Cerebellar cortex (tissue), 1 donor: ENCODE results near the gene RNASE4.
"Not testable (repeated sequence)": the region's sequence is repeated elsewhere in the genome, so short reads cannot be mapped to it uniquely, and the experiment has no call there.

ENCODE experiments used
- DNase-seq: peaks from one replicate; pipeline ENCODE4 v3.0.0-alpha.2; 2015; ENCODE audit warnings: low spot score

Gene RNASE4

GRCh38 chr14:20698934-20699333 lies 14.6 kb downstream of the RNASE4 start:
- DNase-seq, result no peak

GRCh38 chr14:20699931-20700330 lies 15.6 kb downstream of the RNASE4 start:
- no peak for DNase-seq

- DNase-seq, result not testable (repeated sequence)
Observed at GRCh38 chr14:20700965-20701364, 16.6 kb downstream of the RNASE4 start.

GRCh38 chr14:20706657-20707355 lies 22.4 kb downstream of the RNASE4 start:
- DNase-seq, result no peak

DNA sequence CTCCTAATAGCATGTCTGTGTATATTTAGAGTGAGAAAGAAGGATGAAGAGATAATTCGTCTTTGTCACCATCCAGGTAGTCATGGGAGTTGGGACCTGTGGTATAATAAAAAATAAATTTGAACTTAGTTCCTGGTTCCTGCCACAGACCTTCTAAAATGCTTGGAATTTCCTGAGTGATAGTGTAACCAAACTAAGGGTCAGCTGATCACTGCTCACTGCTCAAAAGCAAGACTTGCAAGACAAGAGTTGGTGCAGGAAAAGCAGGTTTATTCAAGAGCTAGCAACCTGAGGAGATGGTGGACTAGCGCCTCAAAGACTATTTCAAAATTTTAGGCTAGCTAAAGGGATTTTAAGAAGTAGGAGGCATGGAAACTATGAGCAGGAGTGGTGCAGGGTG lies 23.3 kb downstream of the RNASE4 start:
- DNase-seq, result no peak

DNA sequence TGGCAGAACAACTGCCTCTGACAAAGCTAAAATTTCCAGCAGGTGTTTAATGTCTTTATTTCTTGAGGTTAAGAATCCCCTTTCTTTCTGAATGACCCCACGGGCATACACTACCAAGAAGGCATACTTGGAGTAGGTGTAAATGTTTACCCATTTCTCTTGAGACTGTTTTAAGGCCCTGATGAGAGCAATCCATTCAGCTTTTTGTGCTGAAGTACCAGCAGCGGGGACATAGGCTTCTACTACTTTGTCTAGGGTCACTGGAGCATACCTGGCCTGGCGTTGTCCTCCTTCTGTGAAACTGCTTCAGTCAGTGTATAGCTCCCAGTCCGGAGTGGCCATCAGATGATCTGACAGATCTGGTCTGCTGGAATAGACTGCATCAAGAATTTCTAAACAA lies 26.9 kb downstream of the RNASE4 start:
- DNase-seq, result no peak

- no peak for DNase-seq
Observed at GRCh38 chr14:20711685-20712084, 27.3 kb downstream of the RNASE4 start.

DNA sequence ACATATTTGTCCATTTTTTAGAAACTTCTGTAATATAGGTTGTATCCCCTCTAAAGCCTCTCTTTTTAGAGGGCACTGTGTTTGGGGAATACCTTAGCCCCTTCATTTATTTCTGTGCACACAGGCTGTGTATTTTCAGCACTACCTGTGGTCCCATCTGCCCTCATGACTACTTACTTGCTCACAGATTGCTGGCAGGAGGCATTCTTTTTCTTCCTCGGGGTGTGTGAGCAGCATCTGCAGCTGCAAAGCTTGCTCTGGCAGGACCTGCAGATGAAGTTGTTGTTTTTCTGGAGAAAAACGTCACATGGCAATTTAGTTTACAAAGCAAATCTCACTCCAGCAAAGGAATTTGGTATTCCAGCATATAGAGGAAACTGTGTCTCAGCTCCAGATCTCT lies 28.5 kb downstream of the RNASE4 start:
- DNase-seq, result no peak

- no peak for DNase-seq
Observed at GRCh38 chr14:20714593-20715250, 30.4 kb downstream of the RNASE4 start.

- no peak for DNase-seq
Observed at GRCh38 chr14:20719777-20720176, 35.4 kb downstream of the RNASE4 start.

- no peak for DNase-seq
Observed at GRCh38 chr14:20720741-20721140, 36.4 kb downstream of the RNASE4 start.

- no peak for DNase-seq
Observed at GRCh38 chr14:20722016-20722415, 37.7 kb downstream of the RNASE4 start.

DNA sequence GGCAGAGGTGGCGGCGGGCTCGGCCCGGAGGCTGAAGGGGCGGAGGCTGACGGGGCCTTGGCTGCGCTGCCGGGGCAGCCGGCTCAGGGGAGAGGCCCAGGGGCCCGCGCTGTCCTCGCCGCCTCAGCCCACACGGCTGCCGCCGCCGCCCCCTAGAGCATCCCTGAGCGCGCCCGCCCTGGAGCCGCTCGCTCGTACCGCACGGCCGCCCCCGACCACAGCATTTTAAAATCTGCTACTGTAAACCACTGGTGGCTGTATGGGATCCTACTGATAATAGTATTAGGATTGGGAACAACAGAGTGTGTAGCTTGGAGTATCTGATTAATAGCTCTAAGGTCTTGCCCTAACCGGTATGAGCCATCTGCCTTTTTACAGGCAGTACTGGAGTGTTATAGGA lies 39.1 kb downstream of the RNASE4 start:
- no peak for DNase-seq

DNA sequence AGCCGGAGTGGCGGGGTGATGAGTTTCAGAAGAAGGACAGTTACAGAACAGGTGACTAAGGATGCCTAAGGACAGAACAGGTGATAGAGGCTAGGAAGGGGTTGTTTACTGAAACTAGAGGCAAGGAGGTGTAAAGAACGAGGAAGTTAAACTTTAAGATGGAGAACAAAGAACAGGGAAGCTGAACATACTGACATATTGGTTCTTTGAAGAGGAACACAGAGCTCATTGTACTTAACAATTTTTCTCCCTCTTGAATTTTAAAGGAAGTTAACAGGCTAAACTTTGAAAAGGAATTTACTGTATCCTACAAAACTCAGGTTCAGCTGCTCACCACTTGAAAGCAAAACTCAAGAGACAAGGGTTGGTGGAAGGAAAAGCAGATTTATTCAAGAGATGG lies 41.8 kb downstream of the RNASE4 start:
- not testable (repeated sequence) for DNase-seq

GRCh38 chr14:20726531-20726930 lies 42.2 kb downstream of the RNASE4 start:
- no peak for DNase-seq

GRCh38 chr14:20730891-20731290 lies 46.5 kb downstream of the RNASE4 start:
- no peak for DNase-seq

- no peak for DNase-seq
Observed at GRCh38 chr14:20732477-20732876, 48.1 kb downstream of the RNASE4 start.

DNA sequence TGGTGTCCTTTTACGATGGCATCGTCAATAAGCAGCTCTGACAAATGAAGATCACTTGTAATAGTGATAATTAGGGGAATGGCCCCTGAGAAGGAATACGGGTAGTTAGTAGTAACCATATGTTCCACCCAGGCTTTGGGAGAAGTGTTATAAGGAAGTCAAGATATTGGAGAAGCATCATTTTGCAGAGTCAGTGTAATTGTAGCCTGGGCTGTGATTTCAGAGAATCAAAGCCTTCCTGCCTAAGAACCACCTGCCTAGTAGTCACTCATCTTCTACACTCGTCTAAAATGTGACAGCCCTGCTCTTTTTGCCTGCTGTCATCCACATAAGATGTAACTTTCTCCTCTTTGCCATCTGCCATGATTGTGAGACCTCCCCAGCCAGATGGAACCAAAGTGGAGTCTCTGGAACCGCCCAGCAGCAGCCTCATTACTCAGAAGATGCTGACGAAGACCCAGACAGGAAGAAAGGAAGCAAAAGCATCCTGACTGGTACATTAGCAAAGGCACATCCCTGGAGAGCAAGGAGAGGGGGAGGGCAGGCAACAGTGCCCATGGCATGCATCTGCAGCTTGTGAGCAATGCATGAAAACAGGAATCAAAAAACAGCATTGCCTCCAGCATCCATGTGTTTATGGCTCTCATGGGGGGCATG lies 48.7 kb downstream of the RNASE4 start:
- DNase-seq, result no peak

DNA sequence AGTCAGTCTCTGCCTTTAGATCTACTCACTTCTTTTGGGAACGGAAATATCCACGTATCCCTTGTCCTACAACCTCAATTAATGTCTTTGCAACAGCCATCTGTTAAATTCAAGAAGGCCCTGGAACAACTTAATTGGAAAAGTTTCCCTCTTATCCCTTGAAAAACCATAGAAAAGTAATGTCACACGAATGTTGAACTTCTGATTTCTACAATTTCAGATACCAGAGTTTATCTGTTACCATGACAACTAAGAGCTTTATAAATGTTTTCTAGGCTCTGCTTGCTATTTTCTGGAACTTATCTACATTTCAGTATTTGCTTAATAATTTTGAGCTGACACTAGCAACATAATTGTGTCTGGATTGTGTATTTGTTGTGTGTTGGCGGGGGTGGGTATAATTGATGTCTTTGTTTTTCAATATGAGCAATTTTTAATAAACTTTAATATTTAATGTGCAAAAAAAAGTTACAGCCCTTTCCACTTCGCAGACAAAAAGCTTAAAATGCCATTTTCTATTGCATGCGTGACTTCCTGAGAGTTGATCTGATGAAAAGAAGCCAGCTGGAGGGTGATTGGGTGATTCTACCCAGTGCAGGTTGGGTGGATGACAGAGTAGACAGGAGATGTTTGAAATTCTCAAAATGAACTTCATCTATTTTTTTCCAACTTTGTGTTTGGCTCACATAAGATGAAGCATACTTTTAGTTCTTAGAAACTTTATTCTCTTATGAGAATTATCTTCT lies 49.5 kb downstream of the RNASE4 start:
- DNase-seq, result no peak

GRCh38 chr14:20734430-20734806 lies 50.1 kb downstream of the RNASE4 start:
- DNase-seq, result no peak

DNA sequence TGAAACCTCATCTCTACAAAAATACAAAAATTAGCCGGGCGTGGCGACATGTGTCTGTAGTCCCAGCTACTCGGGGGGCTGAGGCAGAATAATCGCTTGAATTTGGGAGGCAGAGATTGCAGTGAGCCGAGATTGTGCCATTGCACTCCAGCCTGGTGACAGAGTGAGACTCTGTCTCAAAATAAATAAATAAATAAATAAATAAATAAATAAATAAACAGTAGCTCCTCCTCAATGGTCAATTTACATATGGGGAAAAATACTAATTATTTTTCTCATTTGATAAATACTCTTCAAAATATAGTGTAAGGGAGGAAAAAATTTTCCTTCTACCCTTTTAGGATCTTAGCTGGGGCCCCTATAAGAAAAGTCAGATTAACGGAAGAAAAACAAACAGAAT lies 53.9 kb downstream of the RNASE4 start:
- not testable (repeated sequence) for DNase-seq

GRCh38 chr14:20742132-20742531 lies 57.8 kb downstream of the RNASE4 start:
- DNase-seq, result no peak

DNA sequence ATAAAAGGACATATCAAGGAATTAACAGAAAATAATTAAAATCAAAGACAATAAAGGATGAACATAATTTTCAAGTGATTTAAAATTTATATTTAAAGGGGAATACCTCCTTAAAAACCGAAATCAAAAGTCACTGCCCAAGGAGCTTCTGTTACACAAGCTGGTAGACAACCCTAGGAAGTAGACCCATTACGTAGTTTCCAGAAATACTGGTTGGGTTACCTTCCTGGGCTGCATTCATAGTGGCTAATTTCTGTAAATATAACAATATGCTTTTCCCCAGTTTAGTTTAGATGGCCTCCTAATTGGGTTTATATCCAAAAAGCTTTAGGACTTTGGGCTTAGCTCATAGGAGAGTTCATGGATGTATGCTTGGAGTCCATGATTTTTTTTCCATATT lies 59.2 kb downstream of the RNASE4 start:
- DNase-seq, result no peak
